ENCODE data around the gene TMCC3. TPM values are rescaled to one million over a fixed set of nuclear protein-coding genes. Genes with fewer than 3 reads are reported as not detected.
A peak's percentile ranks its signal among the peaks of the same experiment; 100 is the strongest.

Gene TMCC3
- total RNA-seq, 4 donors from 2014 or later, result 9.0 to 16.1 (median 14.6) TPM

DNA sequence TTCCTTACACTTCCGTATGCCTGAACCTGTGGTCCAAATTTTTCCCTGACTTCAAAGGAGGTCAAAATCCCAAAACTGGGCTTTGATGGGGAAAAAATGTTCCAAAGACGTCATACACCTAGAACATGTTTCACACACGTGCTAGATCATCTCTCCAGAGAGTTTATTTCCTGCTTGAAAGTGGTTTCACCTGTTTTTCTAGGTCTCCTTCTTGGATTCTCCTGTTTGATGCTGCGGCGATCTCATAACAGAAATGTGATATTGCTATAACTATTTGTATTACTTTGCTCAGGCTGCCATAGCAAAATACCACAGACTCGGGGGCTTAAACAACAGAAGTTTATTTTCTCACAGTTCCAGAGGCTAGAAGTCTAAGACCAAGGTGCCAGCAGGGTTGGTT lies 19.7 kb upstream of the TMCC3 start:
- no peaks in the 10 kb centered on the region for H3K27me3 ChIP-seq
- no peaks in the 10 kb centered on the region for H3K36me3 ChIP-seq
- peaks cover 0 to 21% (median 5%) of the 10 kb centered on the region in 4 donors for H3K4me1 ChIP-seq
- TF ChIP-seq, protein P1, sequence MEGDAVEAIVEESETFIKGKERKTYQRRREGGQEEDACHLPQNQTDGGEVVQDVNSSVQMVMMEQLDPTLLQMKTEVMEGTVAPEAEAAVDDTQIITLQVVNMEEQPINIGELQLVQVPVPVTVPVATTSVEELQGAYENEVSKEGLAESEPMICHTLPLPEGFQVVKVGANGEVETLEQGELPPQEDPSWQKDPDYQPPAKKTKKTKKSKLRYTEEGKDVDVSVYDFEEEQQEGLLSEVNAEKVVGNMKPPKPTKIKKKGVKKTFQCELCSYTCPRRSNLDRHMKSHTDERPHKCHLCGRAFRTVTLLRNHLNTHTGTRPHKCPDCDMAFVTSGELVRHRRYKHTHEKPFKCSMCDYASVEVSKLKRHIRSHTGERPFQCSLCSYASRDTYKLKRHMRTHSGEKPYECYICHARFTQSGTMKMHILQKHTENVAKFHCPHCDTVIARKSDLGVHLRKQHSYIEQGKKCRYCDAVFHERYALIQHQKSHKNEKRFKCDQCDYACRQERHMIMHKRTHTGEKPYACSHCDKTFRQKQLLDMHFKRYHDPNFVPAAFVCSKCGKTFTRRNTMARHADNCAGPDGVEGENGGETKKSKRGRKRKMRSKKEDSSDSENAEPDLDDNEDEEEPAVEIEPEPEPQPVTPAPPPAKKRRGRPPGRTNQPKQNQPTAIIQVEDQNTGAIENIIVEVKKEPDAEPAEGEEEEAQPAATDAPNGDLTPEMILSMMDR (IDR thresholded peaks at IDR 0.05), result no peak
- no peak for TF ChIP-seq EP300 (IDR thresholded peaks at IDR 0.05)
- no peak for TF ChIP-seq POLR2A (IDR thresholded peaks at IDR 0.05)
- H3K9me3 ChIP-seq, result no peaks in the 10 kb centered on the region
- no peak overlapping the region for H3K27ac ChIP-seq
- H3K4me3 ChIP-seq, result no peak overlapping the region
- no peak for DNase-seq (ENCODE audit: low spot score in 2 of 2)
- 84 to 94% methylated on average over 6 of the region's 6 CpGs for WGBS, 2 donors

DNA sequence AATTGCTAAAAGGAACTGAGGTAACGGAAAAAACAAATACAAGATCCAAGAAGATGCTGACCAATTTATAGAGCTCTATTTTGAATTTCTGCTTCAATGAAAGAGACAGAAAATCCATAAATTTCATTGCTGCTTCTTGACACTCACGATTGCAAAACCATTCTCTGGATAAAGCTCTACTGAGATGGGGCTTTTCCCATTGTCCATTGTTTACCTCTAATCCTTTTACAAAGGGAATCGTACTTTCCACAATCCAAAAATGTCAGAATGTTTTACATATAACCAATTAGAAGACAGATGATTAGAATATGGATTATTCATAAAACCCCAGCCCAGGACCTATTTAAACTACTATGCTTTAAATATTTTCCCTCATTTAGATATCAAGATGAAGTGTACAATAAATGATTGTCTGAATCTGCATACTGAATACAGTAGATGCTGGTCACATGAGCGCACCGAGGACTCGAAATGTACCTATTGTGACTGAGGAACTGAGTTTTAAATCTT lies 16.7 kb upstream of the TMCC3 start:
- Histone ChIP-seq H3K4me3 (no peak overlapping the region), H3K36me3 (no peaks in the 10 kb centered on the region), H3K4me1 (peaks cover 0 to 6% (median 0%) of the 10 kb centered on the region in 4 donors), H3K9me3 (no peaks in the 10 kb centered on the region), H3K27ac (no peak overlapping the region), H3K27me3 (no peaks in the 10 kb centered on the region)
- no peak for TF ChIP-seq POLR2A (IDR thresholded peaks at IDR 0.05)
- TF ChIP-seq EP300 (IDR thresholded peaks at IDR 0.05), result no peak
- TF ChIP-seq, protein P1 (IDR thresholded peaks at IDR 0.05), result no peak
- no peak for DNase-seq (ENCODE audit: low spot score in 2 of 2)
- 74 to 77% methylated on average over 6 of the region's 6 CpGs for WGBS, 2 donors

GRCh38 chr12:94666158-94666557 lies 15.8 kb upstream of the TMCC3 start:
- WGBS, 2 donors, result 80 to 82% methylated on average over 2 of the region's 2 CpGs
- peaks cover 0 to 10% (median 0%) of the 10 kb centered on the region in 4 donors for H3K4me1 ChIP-seq
- no peak overlapping the region for H3K27ac ChIP-seq
- H3K36me3 ChIP-seq, result no peaks in the 10 kb centered on the region
- no peak overlapping the region for H3K4me3 ChIP-seq
- TF ChIP-seq EP300 (IDR thresholded peaks at IDR 0.05) (no peak), POLR2A (IDR thresholded peaks at IDR 0.05) (no peak)
- TF ChIP-seq, protein P1 (IDR thresholded peaks at IDR 0.05), result no peak
- no peak for DNase-seq (ENCODE audit: low spot score in 2 of 2)
- no peaks in the 10 kb centered on the region for H3K9me3 ChIP-seq
- H3K27me3 ChIP-seq, result no peaks in the 10 kb centered on the region

DNA sequence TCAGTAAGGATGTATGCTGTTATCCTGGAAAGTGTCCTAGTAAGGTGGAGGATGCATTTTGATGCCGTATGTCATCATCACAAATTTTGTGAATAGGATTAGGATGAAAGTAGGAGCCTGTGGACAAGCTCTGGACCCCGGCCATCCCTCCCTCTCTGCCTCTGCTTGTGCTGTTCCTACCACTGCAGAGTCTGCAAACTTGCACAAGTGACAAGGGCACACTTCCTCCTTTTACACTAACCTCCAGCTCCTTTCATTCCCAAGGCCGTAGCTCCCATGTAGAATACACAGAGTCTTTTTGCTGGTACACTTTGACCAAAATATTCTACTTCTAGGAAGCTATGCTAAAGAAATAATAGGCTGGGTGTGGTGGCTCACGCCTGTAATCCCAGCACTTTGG lies 13.3 kb upstream of the TMCC3 start:
- peak in 1 of 2 donors; percentile 29 for TF ChIP-seq EP300 (IDR thresholded peaks at IDR 0.05)
- TF ChIP-seq, protein P1 (IDR thresholded peaks at IDR 0.05), result no peak
- 81 to 88% methylated on average over 4 of the region's 4 CpGs for WGBS, 2 donors
- DNase-seq (ENCODE audit: low spot score in 2 of 2), result no peak
- no peaks in the 10 kb centered on the region for H3K9me3 ChIP-seq
- H3K4me1 ChIP-seq, result peaks cover 0 to 23% (median 0%) of the 10 kb centered on the region in 4 donors
- H3K27me3 ChIP-seq, result no peaks in the 10 kb centered on the region
- H3K27ac ChIP-seq, result no peak overlapping the region
- no peaks in the 10 kb centered on the region for H3K36me3 ChIP-seq
- H3K4me3 ChIP-seq, result no peak overlapping the region

DNA sequence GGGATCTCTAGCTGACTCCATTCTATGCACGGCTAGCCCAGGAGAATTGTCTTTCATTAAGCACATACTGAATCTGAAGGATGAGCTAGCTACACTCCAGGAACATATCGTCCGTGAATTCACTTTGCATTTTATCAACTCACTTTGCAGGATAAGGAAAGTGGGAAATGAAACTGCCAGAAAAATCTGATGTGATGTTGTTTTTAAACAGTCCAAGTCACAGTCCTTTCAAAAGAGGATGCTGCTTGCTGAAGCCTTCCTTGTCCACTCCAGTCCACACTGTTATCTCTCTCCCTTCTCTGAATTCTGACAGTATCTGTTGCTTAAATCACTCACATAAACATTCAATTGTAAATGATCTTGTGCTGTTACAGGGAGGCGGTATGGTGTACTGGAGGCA lies 12.7 kb upstream of the TMCC3 start:
- WGBS, 2 donors, result 66 to 74% methylated on average over 4 of the region's 4 CpGs
- Histone ChIP-seq H3K36me3 (no peaks in the 10 kb centered on the region), H3K4me3 (no peak overlapping the region), H3K27me3 (no peaks in the 10 kb centered on the region), H3K9me3 (no peaks in the 10 kb centered on the region), H3K27ac (no peak overlapping the region), H3K4me1 (peaks cover 0 to 24% (median 0%) of the 10 kb centered on the region in 4 donors)
- no peak for DNase-seq (ENCODE audit: low spot score in 2 of 2)
- no peak for TF ChIP-seq EP300 (IDR thresholded peaks at IDR 0.05)
- TF ChIP-seq, protein P1 (IDR thresholded peaks at IDR 0.05), result no peak
- no peak for TF ChIP-seq POLR2A (IDR thresholded peaks at IDR 0.05)

Measured in tibial nerve (tissue), 4 donors.